Brain microvascular endothelial cell (primary cell): ENCODE measurements around the gene ITGA7.

Experiments
- DNase-seq: peaks from one replicate; pipeline ENCODE4 v3.0.0-alpha.2; 2020
- H3K27ac ChIP-seq: fragments of 250-450 bp; sonication (Bioruptor Pico); 2 replicates; pipeline ENCODE4 v1.5.1; 2020; ENCODE audit warnings: mild to moderate bottlenecking, moderate library complexity
- H3K27me3 ChIP-seq: fragments of 250-450 bp; sonication (Bioruptor Pico); replicated peaks from 2 replicates; pipeline ENCODE4 v1.5.1; 2020; ENCODE audit warnings: mild to moderate bottlenecking
- H3K36me3 ChIP-seq: fragments of 250-450 bp; sonication (Bioruptor Pico); replicated peaks from 2 replicates; pipeline ENCODE4 v1.5.1; 2020; ENCODE audit warnings: mild to moderate bottlenecking
- H3K4me3 ChIP-seq: 2 replicates; pipeline ENCODE4 v1.5.1; 2011; ENCODE audit warnings: low read depth, mild to moderate bottlenecking, control low read depth, low read length, moderate library complexity
- in situ Hi-C: cut with HindIII; loops from 2 replicates; pipeline ENCODE4 v1.10.0; 2017; ENCODE audit warnings: low sequenced_read_pairs, low pct_ligation_motif_present
- TF ChIP-seq, protein P1 (sequence below): IDR thresholded peaks from 2 replicates; pipeline ENCODE4 v1.5.1; 2011; ENCODE audit warnings: low read depth, mild to moderate bottlenecking, moderate library complexity, low read length, control low read depth, inconsistent platforms; ENCODE audit errors: missing control alignments

The ITGA7 gene

GRCh38 chr12:55679691-55680090 lies 28.0 kb downstream of the ITGA7 start:
- Histone ChIP-seq H3K27me3 (no peaks in the 10 kb centered on the region), H3K36me3 (no peaks in the 10 kb centered on the region), H3K4me3 (no peak overlapping the region), H3K27ac (no peak overlapping the region)
- in situ Hi-C loops: no loop called here
- DNase-seq: no peak
- TF ChIP-seq, protein P1, sequence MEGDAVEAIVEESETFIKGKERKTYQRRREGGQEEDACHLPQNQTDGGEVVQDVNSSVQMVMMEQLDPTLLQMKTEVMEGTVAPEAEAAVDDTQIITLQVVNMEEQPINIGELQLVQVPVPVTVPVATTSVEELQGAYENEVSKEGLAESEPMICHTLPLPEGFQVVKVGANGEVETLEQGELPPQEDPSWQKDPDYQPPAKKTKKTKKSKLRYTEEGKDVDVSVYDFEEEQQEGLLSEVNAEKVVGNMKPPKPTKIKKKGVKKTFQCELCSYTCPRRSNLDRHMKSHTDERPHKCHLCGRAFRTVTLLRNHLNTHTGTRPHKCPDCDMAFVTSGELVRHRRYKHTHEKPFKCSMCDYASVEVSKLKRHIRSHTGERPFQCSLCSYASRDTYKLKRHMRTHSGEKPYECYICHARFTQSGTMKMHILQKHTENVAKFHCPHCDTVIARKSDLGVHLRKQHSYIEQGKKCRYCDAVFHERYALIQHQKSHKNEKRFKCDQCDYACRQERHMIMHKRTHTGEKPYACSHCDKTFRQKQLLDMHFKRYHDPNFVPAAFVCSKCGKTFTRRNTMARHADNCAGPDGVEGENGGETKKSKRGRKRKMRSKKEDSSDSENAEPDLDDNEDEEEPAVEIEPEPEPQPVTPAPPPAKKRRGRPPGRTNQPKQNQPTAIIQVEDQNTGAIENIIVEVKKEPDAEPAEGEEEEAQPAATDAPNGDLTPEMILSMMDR: no peak

- Histone ChIP-seq H3K4me3 (no peak overlapping the region), H3K27me3 (no peaks in the 10 kb centered on the region), H3K36me3 (no peaks in the 10 kb centered on the region), H3K27ac (no peak overlapping the region)
- no peak for DNase-seq
- in situ Hi-C loops: no loop called here
- TF ChIP-seq, protein P1: no peak
Observed at GRCh38 chr12:55676707-55677106, 31.0 kb downstream of the ITGA7 start.

GRCh38 chr12:55675666-55676065 lies 32.0 kb downstream of the ITGA7 start:
- no peak for DNase-seq
- in situ Hi-C loops: no loop called here

DNA sequence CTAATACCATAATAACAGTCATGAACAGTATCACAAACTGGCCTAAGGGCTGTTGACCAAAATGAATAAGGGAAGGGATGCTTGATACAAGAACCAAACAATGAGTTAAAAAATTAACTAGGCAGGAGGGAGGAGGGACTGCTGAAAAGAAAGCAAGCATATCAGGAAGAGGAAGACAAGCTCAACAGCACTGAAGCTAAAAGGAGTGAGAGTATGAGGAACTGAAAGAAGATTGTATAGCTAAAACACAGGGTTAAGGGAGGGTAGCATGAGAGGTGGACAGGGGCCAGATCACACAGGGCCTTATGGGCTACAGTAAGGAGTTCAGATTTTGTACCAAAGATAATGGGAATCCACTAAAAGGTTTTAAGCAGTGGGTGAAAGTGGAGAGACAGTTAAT lies 34.1 kb downstream of the ITGA7 start:
- H3K27ac ChIP-seq: no peak overlapping the region
- TF ChIP-seq, protein P1: no peak
- no peaks in the 10 kb centered on the region for H3K36me3 ChIP-seq
- in situ Hi-C loops: no loop called here
- DNase-seq: no peak
- no peak overlapping the region for H3K4me3 ChIP-seq
- H3K27me3 ChIP-seq: no peaks in the 10 kb centered on the region

More at GRCh38 chr12:55675666-55676065, 32.0 kb downstream of the ITGA7 start:
- Histone ChIP-seq H3K36me3 (no peaks in the 10 kb centered on the region), H3K27ac (no peak overlapping the region), H3K27me3 (no peaks in the 10 kb centered on the region), H3K4me3 (no peak overlapping the region)
- TF ChIP-seq, protein P1: no peak

GRCh38 chr12:55671746-55672145 lies 36.0 kb downstream of the ITGA7 start:
- no peak for DNase-seq
- H3K27ac ChIP-seq: no peak overlapping the region
- TF ChIP-seq, protein P1: no peak

GRCh38 chr12:55670276-55670675 lies 37.4 kb downstream of the ITGA7 start:
- H3K4me3 ChIP-seq: no peak overlapping the region
- no peak for DNase-seq
- TF ChIP-seq, protein P1: no peak
- H3K27ac ChIP-seq: no peak overlapping the region
- in situ Hi-C loops: no loop called here
- H3K27me3 ChIP-seq: no peaks in the 10 kb centered on the region
- no peaks in the 10 kb centered on the region for H3K36me3 ChIP-seq

More at GRCh38 chr12:55671746-55672145, 36.0 kb downstream of the ITGA7 start:
- H3K27me3 ChIP-seq: no peaks in the 10 kb centered on the region
- no peak overlapping the region for H3K4me3 ChIP-seq
- in situ Hi-C loops: no loop called here
- H3K36me3 ChIP-seq: no peaks in the 10 kb centered on the region
